HEK293 (cell line): ENCODE data around the gene NFXL1.

Experiments
- PRDM1 ChIP-seq: fragments of 450-650 bp; formaldehyde crosslinking; IDR thresholded peaks from 2 replicates; pipeline ENCODE4; 2016; ENCODE audit warnings: missing biosample characterization, missing genetic modification characterization
- SCRT1 ChIP-seq: fragments of 450-650 bp; formaldehyde crosslinking; IDR thresholded peaks from 2 replicates; pipeline ENCODE4 v1.5.1; 2016; ENCODE audit warnings: missing biosample characterization, missing genetic modification characterization, borderline replicate concordance
- ZFHX2 ChIP-seq: fragments of 450-650 bp; formaldehyde crosslinking; conservative IDR thresholded peaks from 2 replicates; pipeline ENCODE4 v1.5.1; 2016; ENCODE audit warnings: missing biosample characterization, missing genetic modification characterization
- ZNF10 ChIP-seq: fragments of 450-650 bp; formaldehyde crosslinking; IDR thresholded peaks from 2 replicates; pipeline ENCODE4 v1.5.1; 2017; ENCODE audit warnings: missing biosample characterization, missing genetic modification characterization
- ZNF112 ChIP-seq: fragments of 450-650 bp; formaldehyde crosslinking; IDR thresholded peaks from 2 replicates; pipeline ENCODE4 v1.5.0; 2017; ENCODE audit warnings: missing biosample characterization, missing genetic modification characterization
- ZNF138 ChIP-seq: fragments of 450-650 bp; formaldehyde crosslinking; IDR thresholded peaks from 2 replicates; pipeline ENCODE4 v1.5.1; 2016; ENCODE audit warnings: missing biosample characterization, missing genetic modification characterization, borderline replicate concordance
- ZNF140 ChIP-seq: fragments of 450-650 bp; formaldehyde crosslinking; IDR thresholded peaks from 2 replicates; pipeline ENCODE4 v1.5.1; 2016; ENCODE audit warnings: missing biosample characterization, missing genetic modification characterization
- ZNF175 ChIP-seq: fragments of 450-650 bp; formaldehyde crosslinking; IDR thresholded peaks from 2 replicates; pipeline ENCODE4 v1.5.1; 2016; ENCODE audit warnings: missing biosample characterization, missing genetic modification characterization
- ZNF184 ChIP-seq: fragments of 450-650 bp; IDR thresholded peaks from 2 replicates; pipeline ENCODE4 v1.5.1; 2018; ENCODE audit warnings: missing biosample characterization, mild to moderate bottlenecking, missing genetic modification characterization
- ZNF274 ChIP-seq, 2 experiments: fragments of 200-500 bp in 1 of 2; fragments of 450-650 bp in 1 of 2; sonication (Bioruptor generic) in 1 of 2; formaldehyde crosslinking in 1 of 2; IDR thresholded peaks; 2 replicates each; pipeline versions ENCODE4 v1.5.1 to v1.6.1; 2014 to 2016; ENCODE audit warnings: borderline replicate concordance in 1 of 2, inconsistent platforms in 1 of 2, low read length in 1 of 2, missing biosample characterization in 1 of 2, missing genetic modification characterization in 1 of 2
- ZNF335 ChIP-seq: fragments of 450-650 bp; formaldehyde crosslinking; conservative IDR thresholded peaks from 2 replicates; pipeline ENCODE4 v1.5.1; 2016; ENCODE audit warnings: missing biosample characterization, missing genetic modification characterization
- ZNF473 ChIP-seq: fragments of 450-650 bp; formaldehyde crosslinking; IDR thresholded peaks from 2 replicates; pipeline ENCODE4 v1.5.1; 2017; ENCODE audit warnings: missing biosample characterization, missing genetic modification characterization
- ZNF555 ChIP-seq: fragments of 450-650 bp; formaldehyde crosslinking; conservative IDR thresholded peaks from 2 replicates; pipeline ENCODE4 v1.5.1; 2017; ENCODE audit warnings: missing biosample characterization, mild to moderate bottlenecking, missing genetic modification characterization, inconsistent platforms
- ZNF561 ChIP-seq: fragments of 450-650 bp; IDR thresholded peaks from 2 replicates; pipeline ENCODE4 v1.5.1; 2018; ENCODE audit warnings: missing biosample characterization, missing genetic modification characterization, borderline replicate concordance
- ZNF600 ChIP-seq: fragments of 450-650 bp; formaldehyde crosslinking; IDR thresholded peaks from 2 replicates; pipeline ENCODE4 v1.5.1; 2016; ENCODE audit warnings: missing biosample characterization, missing genetic modification characterization
- ZNF624 ChIP-seq: fragments of 450-650 bp; formaldehyde crosslinking; IDR thresholded peaks from 2 replicates; pipeline ENCODE4 v1.5.1; 2017; ENCODE audit warnings: missing biosample characterization, missing genetic modification characterization
- ZNF664 ChIP-seq: fragments of 450-650 bp; formaldehyde crosslinking; IDR thresholded peaks from 2 replicates; pipeline ENCODE4 v1.5.1; 2016; ENCODE audit warnings: missing biosample characterization, missing genetic modification characterization
- ZNF747 ChIP-seq: fragments of 450-650 bp; formaldehyde crosslinking; IDR thresholded peaks from 2 replicates; pipeline ENCODE4 v1.5.1; 2016; ENCODE audit warnings: missing biosample characterization, missing genetic modification characterization
- ZNF830 ChIP-seq: fragments of 450-650 bp; IDR thresholded peaks from 2 replicates; pipeline ENCODE4 v1.5.0; 2018; ENCODE audit warnings: missing biosample characterization, missing genetic modification characterization, low read depth, mild to moderate bottlenecking, moderate library complexity
- ZNF837 ChIP-seq: fragments of 450-650 bp; formaldehyde crosslinking; IDR thresholded peaks from 2 replicates; pipeline ENCODE4 v1.5.1; 2016; ENCODE audit warnings: missing biosample characterization, missing genetic modification characterization
- TF ChIP-seq, protein P1 (sequence below): fragments of 450-650 bp; formaldehyde crosslinking; IDR thresholded peaks from 2 replicates; pipeline ENCODE4 v1.5.1; 2017; ENCODE audit warnings: missing biosample characterization, missing genetic modification characterization
- TF ChIP-seq, protein P2 (sequence below): fragments of 450-650 bp; formaldehyde crosslinking; IDR thresholded peaks from 2 replicates; pipeline ENCODE4 v1.5.1; 2017; ENCODE audit warnings: missing biosample characterization, missing genetic modification characterization
- TF ChIP-seq, protein P3 (sequence below): fragments of 450-650 bp; formaldehyde crosslinking; IDR thresholded peaks from 2 replicates; pipeline ENCODE4 v1.5.1; 2017; ENCODE audit warnings: missing biosample characterization, mild to moderate bottlenecking, missing genetic modification characterization, moderate library complexity
- TF ChIP-seq, protein P4 (sequence below): fragments of 450-650 bp; formaldehyde crosslinking; IDR thresholded peaks from 2 replicates; pipeline ENCODE4 v1.5.1; 2016; ENCODE audit warnings: missing biosample characterization, missing genetic modification characterization, borderline replicate concordance
- TF ChIP-seq, protein P5 (sequence below): fragments of 450-650 bp; formaldehyde crosslinking; IDR thresholded peaks from 2 replicates; pipeline ENCODE4 v1.5.1; 2017; ENCODE audit warnings: missing biosample characterization, missing genetic modification characterization
- TF ChIP-seq, protein P6 (sequence below): fragments of 450-650 bp; formaldehyde crosslinking; IDR thresholded peaks from 2 replicates; pipeline ENCODE4 v1.5.1; 2017; ENCODE audit warnings: missing biosample characterization, missing genetic modification characterization
- TF ChIP-seq, protein P7 (sequence below): fragments of 450-650 bp; formaldehyde crosslinking; IDR thresholded peaks from 2 replicates; pipeline ENCODE4 v1.5.1; 2016; ENCODE audit warnings: missing biosample characterization, missing genetic modification characterization

The NFXL1 gene

DNA sequence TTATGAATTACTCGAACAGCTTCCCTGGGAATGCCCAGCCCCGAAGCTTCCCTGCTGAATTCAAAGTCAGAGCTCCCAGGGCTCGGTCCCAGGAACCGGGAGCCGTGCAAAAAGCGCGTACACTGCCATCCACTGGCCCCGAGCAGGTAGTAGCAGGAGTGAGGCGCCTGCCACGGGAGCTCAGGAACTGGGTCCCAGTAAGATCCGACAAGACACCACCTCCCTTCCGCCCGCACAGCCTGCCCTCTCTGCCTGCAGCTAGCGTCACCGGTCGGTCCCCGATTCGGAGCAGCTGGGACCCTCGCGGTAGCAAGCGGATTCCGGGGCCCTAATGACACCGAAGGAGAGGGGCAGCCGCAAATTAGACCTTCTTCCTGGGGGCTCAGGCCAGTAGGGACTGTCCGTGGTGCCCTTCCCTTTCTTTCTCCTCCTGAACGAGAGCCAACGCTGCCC is 77.7 kb downstream of the NFXL1 start (continued):
- TF ChIP-seq, protein P1, sequence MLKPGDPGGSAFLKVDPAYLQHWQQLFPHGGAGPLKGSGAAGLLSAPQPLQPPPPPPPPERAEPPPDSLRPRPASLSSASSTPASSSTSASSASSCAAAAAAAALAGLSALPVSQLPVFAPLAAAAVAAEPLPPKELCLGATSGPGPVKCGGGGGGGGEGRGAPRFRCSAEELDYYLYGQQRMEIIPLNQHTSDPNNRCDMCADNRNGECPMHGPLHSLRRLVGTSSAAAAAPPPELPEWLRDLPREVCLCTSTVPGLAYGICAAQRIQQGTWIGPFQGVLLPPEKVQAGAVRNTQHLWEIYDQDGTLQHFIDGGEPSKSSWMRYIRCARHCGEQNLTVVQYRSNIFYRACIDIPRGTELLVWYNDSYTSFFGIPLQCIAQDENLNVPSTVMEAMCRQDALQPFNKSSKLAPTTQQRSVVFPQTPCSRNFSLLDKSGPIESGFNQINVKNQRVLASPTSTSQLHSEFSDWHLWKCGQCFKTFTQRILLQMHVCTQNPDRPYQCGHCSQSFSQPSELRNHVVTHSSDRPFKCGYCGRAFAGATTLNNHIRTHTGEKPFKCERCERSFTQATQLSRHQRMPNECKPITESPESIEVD (tag by site-specific recombination): no peak
- TF ChIP-seq ZNF830 (tag by site-specific recombination) (no peak), PRDM1 (tag by site-specific recombination) (no peak), ZNF184 (no peak), ZNF747 (tag by site-specific recombination) (no peak), ZNF138 (tag by site-specific recombination) (no peak), ZNF837 (tag by site-specific recombination) (no peak), ZNF112 (no peak), ZNF664 (tag by site-specific recombination) (no peak), ZNF555 (tag by site-specific recombination) (no peak), ZNF274 (IDR thresholded peaks at IDR 0.05; ENCODE audit: low read length) (no peak), ZNF274 (tag by site-specific recombination; IDR thresholded peaks at IDR 0.05; ENCODE audit: borderline replicate concordance) (no peak), ZFHX2 (tag by site-specific recombination) (no peak), SCRT1 (no peak), ZNF600 (tag by site-specific recombination) (peak; percentile 68), ZNF335 (tag by site-specific recombination) (peak; percentile 95), ZNF473 (tag by site-specific recombination) (no peak), ZNF175 (tag by site-specific recombination) (no peak), ZNF624 (tag by site-specific recombination) (no peak), ZNF140 (tag by site-specific recombination) (no peak), ZNF10 (tag by site-specific recombination) (no peak), ZNF561 (tag by site-specific recombination) (no peak)
- TF ChIP-seq, protein P2, sequence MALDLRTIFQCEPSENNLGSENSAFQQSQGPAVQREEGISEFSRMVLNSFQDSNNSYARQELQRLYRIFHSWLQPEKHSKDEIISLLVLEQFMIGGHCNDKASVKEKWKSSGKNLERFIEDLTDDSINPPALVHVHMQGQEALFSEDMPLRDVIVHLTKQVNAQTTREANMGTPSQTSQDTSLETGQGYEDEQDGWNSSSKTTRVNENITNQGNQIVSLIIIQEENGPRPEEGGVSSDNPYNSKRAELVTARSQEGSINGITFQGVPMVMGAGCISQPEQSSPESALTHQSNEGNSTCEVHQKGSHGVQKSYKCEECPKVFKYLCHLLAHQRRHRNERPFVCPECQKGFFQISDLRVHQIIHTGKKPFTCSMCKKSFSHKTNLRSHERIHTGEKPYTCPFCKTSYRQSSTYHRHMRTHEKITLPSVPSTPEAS: no peak
- TF ChIP-seq, protein P3, sequence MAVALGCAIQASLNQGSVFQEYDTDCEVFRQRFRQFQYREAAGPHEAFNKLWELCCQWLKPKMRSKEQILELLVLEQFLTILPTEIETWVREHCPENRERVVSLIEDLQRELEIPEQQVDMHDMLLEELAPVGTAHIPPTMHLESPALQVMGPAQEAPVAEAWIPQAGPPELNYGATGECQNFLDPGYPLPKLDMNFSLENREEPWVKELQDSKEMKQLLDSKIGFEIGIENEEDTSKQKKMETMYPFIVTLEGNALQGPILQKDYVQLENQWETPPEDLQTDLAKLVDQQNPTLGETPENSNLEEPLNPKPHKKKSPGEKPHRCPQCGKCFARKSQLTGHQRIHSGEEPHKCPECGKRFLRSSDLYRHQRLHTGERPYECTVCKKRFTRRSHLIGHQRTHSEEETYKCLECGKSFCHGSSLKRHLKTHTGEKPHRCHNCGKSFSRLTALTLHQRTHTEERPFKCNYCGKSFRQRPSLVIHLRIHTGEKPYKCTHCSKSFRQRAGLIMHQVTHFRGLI (tag by site-specific recombination): no peak
- TF ChIP-seq, protein P4, sequence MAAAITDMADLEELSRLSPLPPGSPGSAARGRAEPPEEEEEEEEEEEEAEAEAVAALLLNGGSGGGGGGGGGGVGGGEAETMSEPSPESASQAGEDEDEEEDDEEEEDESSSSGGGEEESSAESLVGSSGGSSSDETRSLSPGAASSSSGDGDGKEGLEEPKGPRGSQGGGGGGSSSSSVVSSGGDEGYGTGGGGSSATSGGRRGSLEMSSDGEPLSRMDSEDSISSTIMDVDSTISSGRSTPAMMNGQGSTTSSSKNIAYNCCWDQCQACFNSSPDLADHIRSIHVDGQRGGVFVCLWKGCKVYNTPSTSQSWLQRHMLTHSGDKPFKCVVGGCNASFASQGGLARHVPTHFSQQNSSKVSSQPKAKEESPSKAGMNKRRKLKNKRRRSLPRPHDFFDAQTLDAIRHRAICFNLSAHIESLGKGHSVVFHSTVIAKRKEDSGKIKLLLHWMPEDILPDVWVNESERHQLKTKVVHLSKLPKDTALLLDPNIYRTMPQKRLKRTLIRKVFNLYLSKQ (tag by site-specific recombination): no peak
- TF ChIP-seq, protein P5, sequence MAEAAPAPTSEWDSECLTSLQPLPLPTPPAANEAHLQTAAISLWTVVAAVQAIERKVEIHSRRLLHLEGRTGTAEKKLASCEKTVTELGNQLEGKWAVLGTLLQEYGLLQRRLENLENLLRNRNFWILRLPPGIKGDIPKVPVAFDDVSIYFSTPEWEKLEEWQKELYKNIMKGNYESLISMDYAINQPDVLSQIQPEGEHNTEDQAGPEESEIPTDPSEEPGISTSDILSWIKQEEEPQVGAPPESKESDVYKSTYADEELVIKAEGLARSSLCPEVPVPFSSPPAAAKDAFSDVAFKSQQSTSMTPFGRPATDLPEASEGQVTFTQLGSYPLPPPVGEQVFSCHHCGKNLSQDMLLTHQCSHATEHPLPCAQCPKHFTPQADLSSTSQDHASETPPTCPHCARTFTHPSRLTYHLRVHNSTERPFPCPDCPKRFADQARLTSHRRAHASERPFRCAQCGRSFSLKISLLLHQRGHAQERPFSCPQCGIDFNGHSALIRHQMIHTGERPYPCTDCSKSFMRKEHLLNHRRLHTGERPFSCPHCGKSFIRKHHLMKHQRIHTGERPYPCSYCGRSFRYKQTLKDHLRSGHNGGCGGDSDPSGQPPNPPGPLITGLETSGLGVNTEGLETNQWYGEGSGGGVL (tag by site-specific recombination): no peak
- TF ChIP-seq, protein P6, sequence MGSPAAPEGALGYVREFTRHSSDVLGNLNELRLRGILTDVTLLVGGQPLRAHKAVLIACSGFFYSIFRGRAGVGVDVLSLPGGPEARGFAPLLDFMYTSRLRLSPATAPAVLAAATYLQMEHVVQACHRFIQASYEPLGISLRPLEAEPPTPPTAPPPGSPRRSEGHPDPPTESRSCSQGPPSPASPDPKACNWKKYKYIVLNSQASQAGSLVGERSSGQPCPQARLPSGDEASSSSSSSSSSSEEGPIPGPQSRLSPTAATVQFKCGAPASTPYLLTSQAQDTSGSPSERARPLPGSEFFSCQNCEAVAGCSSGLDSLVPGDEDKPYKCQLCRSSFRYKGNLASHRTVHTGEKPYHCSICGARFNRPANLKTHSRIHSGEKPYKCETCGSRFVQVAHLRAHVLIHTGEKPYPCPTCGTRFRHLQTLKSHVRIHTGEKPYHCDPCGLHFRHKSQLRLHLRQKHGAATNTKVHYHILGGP (tag by site-specific recombination): no peak
- TF ChIP-seq, protein P7, sequence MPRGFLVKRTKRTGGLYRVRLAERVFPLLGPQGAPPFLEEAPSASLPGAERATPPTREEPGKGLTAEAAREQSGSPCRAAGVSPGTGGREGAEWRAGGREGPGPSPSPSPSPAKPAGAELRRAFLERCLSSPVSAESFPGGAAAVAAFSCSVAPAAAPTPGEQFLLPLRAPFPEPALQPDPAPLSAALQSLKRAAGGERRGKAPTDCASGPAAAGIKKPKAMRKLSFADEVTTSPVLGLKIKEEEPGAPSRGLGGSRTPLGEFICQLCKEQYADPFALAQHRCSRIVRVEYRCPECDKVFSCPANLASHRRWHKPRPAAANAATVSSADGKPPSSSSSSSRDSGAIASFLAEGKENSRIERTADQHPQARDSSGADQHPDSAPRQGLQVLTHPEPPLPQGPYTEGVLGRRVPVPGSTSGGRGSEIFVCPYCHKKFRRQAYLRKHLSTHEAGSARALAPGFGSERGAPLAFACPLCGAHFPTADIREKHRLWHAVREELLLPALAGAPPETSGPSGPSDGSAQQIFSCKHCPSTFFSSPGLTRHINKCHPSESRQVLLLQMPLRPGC (tag by site-specific recombination): no peak
